ENCODE measurements around the gene VSNL1. TPM values are rescaled to one million over a fixed set of nuclear protein-coding genes. Genes with fewer than 3 reads are reported as not detected.

Gene VSNL1
- polyA plus RNA-seq, 4 donors = 3.3 to 5.8 (median 5.0) TPM

DNA sequence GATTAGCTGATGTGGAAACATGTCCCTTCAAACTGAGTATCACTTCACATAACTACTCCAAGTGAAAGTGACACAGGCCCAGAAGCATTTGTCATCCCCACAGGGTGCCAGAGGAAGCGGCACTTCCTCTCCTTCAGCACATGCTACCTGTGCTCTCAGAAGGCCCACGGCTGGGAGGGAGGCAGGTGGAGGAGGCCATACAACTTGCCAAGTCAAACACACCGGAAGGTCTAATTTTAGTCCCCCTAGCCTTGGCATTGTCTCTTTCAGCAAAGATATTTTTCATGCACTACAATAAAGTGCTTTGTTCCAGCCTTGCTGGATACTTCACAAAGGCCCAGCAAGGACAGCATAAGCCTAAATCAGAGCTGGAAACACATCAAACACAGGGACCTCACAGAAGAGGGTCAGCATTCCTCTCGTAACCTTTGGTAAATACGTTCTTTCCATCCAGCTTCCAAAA is 38.0 kb downstream of the VSNL1 start:
- DNase-seq (ENCODE audit: low read depth in 4 of 4, low spot score in 2 of 4) = no peak

GRCh38 chr2:17579605-17580318 is 39.3 kb downstream of the VSNL1 start:
- no peak for DNase-seq (ENCODE audit: low read depth in 4 of 4, low spot score in 2 of 4)

DNA sequence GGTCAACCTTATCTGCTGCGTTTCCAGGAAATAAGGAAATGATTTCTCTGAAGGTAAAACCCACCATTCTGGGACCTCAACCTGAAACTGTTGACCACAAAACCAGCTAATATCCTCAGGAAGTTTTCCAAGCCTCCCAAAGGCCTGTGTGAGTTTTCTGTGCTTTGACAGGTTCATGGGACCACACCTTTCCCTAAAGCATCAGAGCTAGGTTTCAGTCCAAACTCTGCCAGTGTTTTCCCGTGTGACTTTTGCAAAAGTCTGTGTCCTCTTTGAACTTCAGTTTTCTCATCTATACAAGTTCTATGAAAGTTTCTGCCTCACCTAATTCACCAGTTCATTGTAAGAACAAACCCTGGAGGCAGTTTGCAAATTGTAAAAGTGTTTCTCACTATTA is 39.8 kb downstream of the VSNL1 start:
- DNase-seq (ENCODE audit: low read depth in 4 of 4, low spot score in 2 of 4) = no peak

GRCh38 chr2:17581831-17582230 is 41.3 kb downstream of the VSNL1 start:
- DNase-seq (ENCODE audit: low read depth in 4 of 4, low spot score in 2 of 4) = no peak

GRCh38 chr2:17583166-17583565 is 42.7 kb downstream of the VSNL1 start:
- no peak for DNase-seq (ENCODE audit: low read depth in 4 of 4, low spot score in 2 of 4)

DNA sequence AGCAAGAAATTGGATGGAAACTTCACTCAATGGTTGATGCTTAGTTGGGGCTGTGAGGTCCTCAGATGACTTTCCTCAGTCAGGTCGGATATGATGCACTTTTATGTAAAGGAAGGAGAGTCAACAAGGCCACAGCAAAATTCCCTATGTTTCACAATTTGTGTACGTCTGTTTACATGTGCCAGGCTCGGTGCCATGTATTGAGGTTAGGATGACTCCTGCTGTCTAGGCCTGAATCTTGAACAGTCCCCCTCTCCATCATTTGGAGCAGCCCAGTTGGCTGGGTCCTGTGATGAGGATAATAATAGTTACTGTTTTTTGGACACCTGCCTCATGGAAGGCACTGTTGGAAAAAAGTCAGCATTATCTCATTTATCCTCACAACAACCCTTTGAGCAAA is 43.1 kb downstream of the VSNL1 start:
- no peak for DNase-seq (ENCODE audit: low read depth in 4 of 4, low spot score in 2 of 4)

DNA sequence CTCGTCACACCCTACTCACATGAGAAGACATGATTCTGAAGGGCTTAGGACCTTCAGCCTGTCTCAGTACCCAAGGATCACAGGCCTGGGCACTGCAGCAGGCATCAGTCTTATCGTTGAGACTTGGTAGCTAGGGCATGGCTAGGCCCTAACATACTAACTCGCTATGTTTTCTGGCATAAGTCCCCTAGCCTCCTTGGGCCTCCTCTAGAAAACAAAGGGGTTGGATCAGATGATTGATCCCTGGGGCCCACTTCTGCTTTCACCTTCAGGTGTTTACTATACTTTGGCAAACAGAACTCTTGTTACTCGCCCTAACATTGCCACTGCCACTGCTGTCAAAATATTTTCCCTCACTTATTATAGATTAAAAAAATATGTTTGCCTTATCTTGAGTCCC is 44.2 kb downstream of the VSNL1 start:
- no peak for DNase-seq (ENCODE audit: low read depth in 4 of 4, low spot score in 2 of 4)

- DNase-seq (ENCODE audit: low read depth in 4 of 4, low spot score in 2 of 4) = no peak
Observed at GRCh38 chr2:17587469-17587868, 47.0 kb downstream of the VSNL1 start.

GRCh38 chr2:17588031-17588430 is 47.5 kb downstream of the VSNL1 start:
- DNase-seq (ENCODE audit: low read depth in 4 of 4, low spot score in 2 of 4) = no peak

DNA sequence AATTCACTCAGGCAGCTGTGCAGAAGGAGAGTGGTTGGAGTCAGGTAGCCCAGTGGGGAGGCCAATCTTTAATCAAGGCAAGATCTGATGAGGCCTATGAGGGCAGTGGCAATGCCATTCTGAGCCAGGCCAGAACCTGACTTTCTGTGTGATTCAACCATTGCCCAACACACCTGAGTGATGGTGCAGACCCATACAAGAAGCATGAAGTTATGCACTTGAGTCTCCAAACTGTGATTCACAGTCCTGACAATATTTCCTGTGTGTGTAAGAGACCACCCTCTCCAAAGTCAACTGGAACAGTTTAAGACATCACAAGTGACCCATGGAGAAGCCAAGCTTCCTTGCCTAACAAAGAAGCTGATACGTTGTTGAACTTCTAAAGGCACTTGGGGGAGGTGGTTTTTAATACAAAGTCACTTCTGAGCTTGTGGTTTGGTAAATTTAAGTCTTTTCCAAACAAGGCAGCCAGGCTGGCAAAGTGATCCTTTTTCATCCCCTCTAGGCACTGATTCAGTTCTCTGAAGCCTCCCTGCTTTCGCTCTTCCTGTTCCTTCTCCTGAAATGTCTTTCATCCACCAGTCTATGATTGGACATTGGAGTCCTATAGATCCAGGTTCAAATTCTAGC is 49.0 kb downstream of the VSNL1 start:
- no peak for DNase-seq (ENCODE audit: low read depth in 4 of 4, low spot score in 2 of 4)

GRCh38 chr2:17590342-17590911 is 49.9 kb downstream of the VSNL1 start:
- no peak for DNase-seq (ENCODE audit: low read depth in 4 of 4, low spot score in 2 of 4)

DNA sequence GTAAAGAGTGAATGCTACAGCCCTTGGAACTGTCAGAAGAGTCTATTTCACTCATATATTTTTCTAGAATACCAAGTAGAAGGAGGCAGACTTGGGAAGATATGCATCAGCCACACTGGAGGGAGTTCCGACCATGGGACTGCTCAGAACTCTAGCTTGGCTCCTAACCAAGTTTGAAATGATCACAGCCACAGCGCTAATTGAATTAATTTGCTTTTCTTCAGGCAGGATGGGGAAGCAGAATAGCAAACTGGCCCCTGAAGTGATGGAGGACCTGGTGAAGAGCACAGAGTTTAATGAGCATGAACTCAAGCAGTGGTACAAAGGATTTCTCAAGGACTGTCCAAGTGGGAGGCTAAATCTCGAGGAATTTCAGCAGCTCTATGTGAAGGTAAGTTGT is 51.4 kb downstream of the VSNL1 start:
- no peak for DNase-seq (ENCODE audit: low read depth in 4 of 4, low spot score in 2 of 4)

GRCh38 chr2:17592731-17593409 is 52.4 kb downstream of the VSNL1 start:
- no peak for DNase-seq (ENCODE audit: low read depth in 4 of 4, low spot score in 2 of 4)

DNA sequence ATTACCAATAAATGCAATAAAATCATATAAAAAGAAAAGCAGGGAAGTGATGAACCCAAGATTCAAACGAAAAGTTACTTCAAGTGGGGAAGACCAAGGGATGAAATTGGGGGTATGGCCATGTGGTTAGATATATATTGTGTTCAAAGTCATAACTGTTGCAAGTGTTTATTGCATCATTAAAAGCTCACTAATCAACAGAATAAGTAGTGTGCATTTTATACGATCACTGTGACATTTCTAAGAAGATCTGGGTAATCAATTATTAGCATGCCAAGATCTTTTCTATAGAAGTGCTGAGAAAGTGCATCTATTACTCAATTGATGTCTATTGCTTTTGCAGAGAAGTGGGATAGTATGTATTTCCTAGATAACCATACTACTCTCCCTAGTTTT is 52.9 kb downstream of the VSNL1 start:
- DNase-seq (ENCODE audit: low read depth in 4 of 4, low spot score in 2 of 4) = no peak

DNA sequence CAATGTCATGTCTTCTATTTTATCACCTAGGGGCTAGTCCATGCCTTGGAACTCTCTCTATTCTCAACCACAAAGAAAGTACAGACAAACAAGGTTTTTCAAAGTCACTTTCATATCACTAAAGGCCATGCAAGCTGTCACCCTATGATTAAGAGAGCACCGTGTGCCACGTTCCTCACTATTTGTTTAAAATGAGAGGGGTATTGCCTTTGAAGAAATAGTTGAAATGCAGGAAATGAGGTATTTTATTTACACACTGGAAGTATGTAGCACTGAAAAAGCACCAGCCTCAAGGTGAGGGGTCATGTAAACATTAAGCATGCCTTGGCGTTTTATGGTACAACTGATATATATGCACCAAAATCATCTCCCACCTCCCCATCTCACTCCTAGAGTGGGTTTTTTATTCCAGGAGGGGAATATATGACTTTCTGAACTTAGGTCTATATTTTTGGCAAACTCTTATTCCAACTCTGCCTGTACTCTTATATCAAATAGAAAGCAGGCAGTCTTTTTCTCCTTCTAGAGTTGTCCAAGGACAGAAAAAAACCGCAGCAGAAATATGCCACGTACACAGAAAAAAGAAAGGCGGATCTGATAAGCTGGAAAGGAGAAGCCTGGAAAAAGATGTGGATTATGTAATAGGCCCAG is 53.5 kb downstream of the VSNL1 start:
- DNase-seq (ENCODE audit: low read depth in 4 of 4, low spot score in 2 of 4) = no peak

DNA sequence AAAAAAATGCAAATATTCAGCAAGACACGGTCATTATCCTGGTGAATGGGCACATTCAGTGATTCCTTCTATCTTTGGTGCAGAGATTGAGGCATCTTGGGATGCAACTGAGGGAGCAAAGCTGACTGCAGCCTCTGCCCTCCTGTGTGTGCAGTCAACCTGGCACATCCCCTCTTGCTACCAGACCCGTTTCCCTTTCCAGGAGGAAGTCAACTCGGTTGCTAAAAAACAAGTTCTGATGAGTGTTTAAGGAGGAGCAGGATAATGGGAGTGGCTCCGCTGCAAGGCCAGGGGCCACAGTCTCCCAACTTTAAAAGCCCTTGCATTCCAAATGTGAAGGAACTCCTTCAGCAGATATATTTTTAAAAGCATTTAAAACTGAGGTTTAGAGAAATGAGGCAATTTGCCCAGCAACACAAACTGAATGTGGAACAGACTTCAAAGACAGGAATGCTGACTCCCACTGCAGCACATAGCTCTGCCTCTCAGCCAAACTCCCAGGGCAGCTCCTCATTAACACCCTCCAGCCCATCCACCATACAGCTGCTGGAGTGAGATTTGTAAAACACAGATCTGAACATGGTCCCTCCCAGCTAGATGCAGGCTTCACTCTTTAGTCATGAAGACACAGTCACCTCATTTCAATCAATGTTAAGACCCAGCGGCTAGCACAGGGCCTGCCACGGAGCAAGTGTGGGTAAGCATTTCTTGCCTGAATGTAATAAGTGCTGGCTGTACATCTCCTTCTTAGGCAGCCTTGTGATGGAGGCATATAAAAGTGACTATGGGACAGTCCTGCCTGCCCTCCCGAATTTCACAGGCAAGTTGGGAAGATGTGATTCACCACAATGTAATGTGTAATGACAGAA is 54.3 kb downstream of the VSNL1 start:
- peak in 1 of 4 donors; percentile 10 for DNase-seq (ENCODE audit: low read depth in 4 of 4, low spot score in 2 of 4)

- DNase-seq (ENCODE audit: low read depth in 4 of 4, low spot score in 2 of 4) = no peak
Observed at GRCh38 chr2:17599617-17600016, 59.1 kb downstream of the VSNL1 start.

GRCh38 chr2:17600556-17601204 is 60.2 kb downstream of the VSNL1 start:
- DNase-seq (ENCODE audit: low read depth in 4 of 4, low spot score in 2 of 4) = no peak

- DNase-seq (ENCODE audit: low read depth in 4 of 4, low spot score in 2 of 4) = no peak
Observed at GRCh38 chr2:17604050-17604449, 63.6 kb downstream of the VSNL1 start.

DNA sequence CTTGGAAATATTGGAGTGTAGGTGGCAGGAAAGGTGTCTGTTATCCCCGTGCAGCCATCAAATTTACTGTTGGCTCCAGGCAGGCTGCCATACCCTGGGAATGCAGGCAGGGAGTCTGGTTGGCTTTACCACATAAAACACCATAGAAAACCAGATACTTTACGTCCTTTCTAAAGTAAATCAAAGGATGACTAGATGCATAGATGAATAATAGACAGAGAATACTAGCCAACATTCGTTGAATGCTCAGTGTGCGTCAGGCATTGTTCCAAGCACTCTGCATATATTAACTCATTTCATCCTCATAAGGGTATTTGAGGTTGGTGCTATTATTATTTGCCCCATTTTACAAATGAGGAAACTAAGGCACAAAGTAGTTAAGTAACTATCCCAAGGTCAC is 65.2 kb downstream of the VSNL1 start:
- no peak for DNase-seq (ENCODE audit: low read depth in 4 of 4, low spot score in 2 of 4)
